HepG2 (cell line): ENCODE measurements around the gene SCO1. TPM values are rescaled to one million over a fixed set of nuclear protein-coding genes. Genes with fewer than 3 reads are reported as not detected.
A peak's percentile ranks its signal among the peaks of the same experiment; 100 is the strongest.

ENCODE experiments used
- ADNP ChIP-seq: sonication (generic); formaldehyde crosslinking; IDR thresholded peaks from 2 replicates; pipeline ENCODE4 v1.4.0; 2020; ENCODE audit warnings: missing genetic modification reagents
- AKAP8 ChIP-seq: sonication (generic); formaldehyde crosslinking; IDR thresholded peaks from 2 replicates; pipeline ENCODE4 v1.5.1; 2020; ENCODE audit warnings: mild to moderate bottlenecking, missing genetic modification reagents
- CCDC6 ChIP-seq: sonication (generic); formaldehyde crosslinking; IDR thresholded peaks from 2 replicates; pipeline ENCODE4 v1.8.1; 2022; ENCODE audit warnings: mild to moderate bottlenecking, missing genetic modification reagents, moderate library complexity
- FOXC1 ChIP-seq: sonication (generic); formaldehyde crosslinking; IDR thresholded peaks from 2 replicates; pipeline ENCODE4 v1.8.0; 2022; ENCODE audit warnings: mild to moderate bottlenecking, missing genetic modification reagents, borderline replicate concordance
- PITX1 ChIP-seq: sonication (generic); formaldehyde crosslinking; IDR thresholded peaks from 2 replicates; pipeline ENCODE4 v1.5.1; 2020; ENCODE audit warnings: mild to moderate bottlenecking, missing genetic modification reagents
- POLR2AphosphoS2 ChIP-seq: IDR thresholded peaks from 2 replicates; pipeline ENCODE4 v1.6.1; 2011; ENCODE audit warnings: low read depth, low read length, improper control_type of control experiment
- REPIN1 ChIP-seq: sonication (generic); formaldehyde crosslinking; IDR thresholded peaks from 2 replicates; pipeline ENCODE4 v1.8.0; 2022; ENCODE audit warnings: missing genetic modification reagents, low read depth, mild to moderate bottlenecking, borderline replicate concordance
- SP1 ChIP-seq, 2 experiments: fragments of 450-650 bp in 1 of 2; sonication (generic) in 1 of 2; formaldehyde crosslinking in 1 of 2; IDR thresholded peaks; 2 replicates each; pipeline versions ENCODE4 v1.4.0 to v1.6.1; 2016 to 2020; ENCODE audit warnings: missing genetic modification reagents in 1 of 2
- THYN1 ChIP-seq: sonication (generic); formaldehyde crosslinking; IDR thresholded peaks from 2 replicates; pipeline ENCODE4 v1.8.1; 2023; ENCODE audit warnings: low read depth, mild to moderate bottlenecking, moderate library complexity, missing genetic modification reagents, borderline replicate concordance
- ZFP36L2 ChIP-seq: sonication (generic); formaldehyde crosslinking; IDR thresholded peaks from 2 replicates; pipeline ENCODE4 v1.4.0; 2020; ENCODE audit warnings: missing genetic modification reagents
- ZFP41 ChIP-seq: sonication (generic); formaldehyde crosslinking; IDR thresholded peaks from 2 replicates; pipeline ENCODE4 v1.4.0; 2020; ENCODE audit warnings: mild to moderate bottlenecking, missing genetic modification reagents, borderline replicate concordance
- ZHX1 ChIP-seq: sonication (generic); formaldehyde crosslinking; IDR thresholded peaks from 2 replicates; pipeline ENCODE4 v1.8.1; 2022; ENCODE audit warnings: low read depth, mild to moderate bottlenecking, missing genetic modification reagents
- ZNF18 ChIP-seq: sonication (generic); formaldehyde crosslinking; IDR thresholded peaks from 2 replicates; pipeline ENCODE4 v1.8.0; 2022; ENCODE audit warnings: mild to moderate bottlenecking, missing genetic modification reagents; ENCODE audit not compliant: insufficient replicate concordance
- ZNF543 ChIP-seq: sonication (generic); formaldehyde crosslinking; IDR thresholded peaks from 2 replicates; pipeline ENCODE4 v1.4.0; 2020; ENCODE audit warnings: mild to moderate bottlenecking, missing genetic modification reagents
- ZNF550 ChIP-seq: sonication (generic); formaldehyde crosslinking; IDR thresholded peaks from 2 replicates; pipeline ENCODE4 v1.4.0; 2020; ENCODE audit warnings: mild to moderate bottlenecking, missing genetic modification reagents, borderline replicate concordance
- ZNF639 ChIP-seq: conservative IDR thresholded peaks from 2 replicates; pipeline ENCODE4 v1.6.1; 2018; ENCODE audit warnings: missing genetic modification reagents
- ZNF792 ChIP-seq: IDR thresholded peaks from 2 replicates; pipeline ENCODE4 v1.6.1; 2016
- polyA plus RNA-seq, 8 experiments: library from polyadenylated mRNA; depleted of rRNA in 3 of 8; stranded (reverse) in 7 of 8; unstranded in 1 of 8; fragments of >200 nt; fragmentation: Illumina TruSeq in 4 of 8; extraction: Trizol in 4 of 8; gene quantifications; 2 replicates each; pipeline versions ENCODE4 v1.2.1 to v1.2.3, GENCODE V29; 2011 to 2016; ENCODE audit warnings: low read depth in 4 of 8, missing spikeins in 1 of 8, mixed read lengths in 1 of 8; ENCODE audit not compliant: insufficient read depth in 1 of 8
- total RNA-seq, 5 experiments: library from RNA; depleted of rRNA; stranded (reverse); fragments of >200 nt; fragmentation: Illumina TruSeq; extraction: Trizol; gene quantifications; 2 replicates each; pipeline ENCODE4 v1.2.3, GENCODE V29; 2016; ENCODE audit warnings: low read depth in 1 of 5
- TF ChIP-seq, protein P1 (sequence below): sonication (generic); formaldehyde crosslinking; IDR thresholded peaks from 2 replicates; pipeline ENCODE4 v1.4.0; 2020; ENCODE audit warnings: missing genetic modification reagents, borderline replicate concordance

Gene SCO1
- total and polyA plus RNA-seq, 2 of the 13 experiments (the other 11 are each of a cell fraction or from before 2014, with no cell fraction given) = 11.4 to 50.3 TPM

GRCh38 chr17:10697092-10698081, at the start of gene SCO1, which contains the start of gene ADPRM (continued):
- TF ChIP-seq, protein P1, sequence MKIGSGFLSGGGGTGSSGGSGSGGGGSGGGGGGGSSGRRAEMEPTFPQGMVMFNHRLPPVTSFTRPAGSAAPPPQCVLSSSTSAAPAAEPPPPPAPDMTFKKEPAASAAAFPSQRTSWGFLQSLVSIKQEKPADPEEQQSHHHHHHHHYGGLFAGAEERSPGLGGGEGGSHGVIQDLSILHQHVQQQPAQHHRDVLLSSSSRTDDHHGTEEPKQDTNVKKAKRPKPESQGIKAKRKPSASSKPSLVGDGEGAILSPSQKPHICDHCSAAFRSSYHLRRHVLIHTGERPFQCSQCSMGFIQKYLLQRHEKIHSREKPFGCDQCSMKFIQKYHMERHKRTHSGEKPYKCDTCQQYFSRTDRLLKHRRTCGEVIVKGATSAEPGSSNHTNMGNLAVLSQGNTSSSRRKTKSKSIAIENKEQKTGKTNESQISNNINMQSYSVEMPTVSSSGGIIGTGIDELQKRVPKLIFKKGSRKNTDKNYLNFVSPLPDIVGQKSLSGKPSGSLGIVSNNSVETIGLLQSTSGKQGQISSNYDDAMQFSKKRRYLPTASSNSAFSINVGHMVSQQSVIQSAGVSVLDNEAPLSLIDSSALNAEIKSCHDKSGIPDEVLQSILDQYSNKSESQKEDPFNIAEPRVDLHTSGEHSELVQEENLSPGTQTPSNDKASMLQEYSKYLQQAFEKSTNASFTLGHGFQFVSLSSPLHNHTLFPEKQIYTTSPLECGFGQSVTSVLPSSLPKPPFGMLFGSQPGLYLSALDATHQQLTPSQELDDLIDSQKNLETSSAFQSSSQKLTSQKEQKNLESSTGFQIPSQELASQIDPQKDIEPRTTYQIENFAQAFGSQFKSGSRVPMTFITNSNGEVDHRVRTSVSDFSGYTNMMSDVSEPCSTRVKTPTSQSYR = no peak
- TF ChIP-seq PITX1 (CRISPR knock-in tag) (no peak), ZFP41 (no peak), ZFP36L2 (CRISPR knock-in tag) (no peak), FOXC1 (CRISPR knock-in tag) (peak; percentile 78), ZNF18 (CRISPR knock-in tag) (no peak), AKAP8 (CRISPR knock-in tag) (no peak), ZNF639 (CRISPR knock-in tag) (peak; percentile 95), ZHX1 (CRISPR knock-in tag) (no peak), POLR2AphosphoS2 (no peak), CCDC6 (CRISPR knock-in tag) (no peak), REPIN1 (peak; percentile 84; the same call in 1 of the 2 replicates), ZNF543 (CRISPR knock-in tag) (peak; percentile 80; the same call in 1 of the 2 replicates), ZNF550 (CRISPR knock-in tag) (no peak), ZNF792 (CRISPR knock-in tag) (peak; percentile 91), THYN1 (CRISPR knock-in tag) (no peak), ADNP (no peak), SP1 (IDR thresholded peaks at IDR 0.05) (no peak), SP1 (CRISPR knock-in tag; IDR thresholded peaks at IDR 0.05) (peak; percentile 71; the same call in 1 of the 2 replicates)
